ENCODE data around the gene UBE2H.

Gene UBE2H

DNA sequence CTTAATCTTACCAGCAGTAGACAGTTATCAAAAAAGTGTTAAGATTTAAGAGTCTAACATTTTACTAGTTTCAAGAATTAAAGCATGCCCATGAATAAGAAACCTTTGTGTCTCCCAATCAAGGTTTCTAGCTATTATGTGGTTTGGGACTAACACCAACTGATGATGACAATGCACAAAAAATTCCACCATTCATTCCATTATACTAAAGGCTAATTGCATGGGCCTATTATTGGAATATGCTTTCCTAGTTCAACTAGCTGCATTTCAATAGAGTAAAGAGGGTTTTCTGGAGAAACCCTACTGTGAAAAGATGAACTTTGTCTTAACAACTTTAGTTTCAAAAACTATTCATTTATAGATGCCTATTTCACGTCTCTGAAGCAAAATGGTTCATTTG, 44.6 kb downstream of the UBE2H start:
- no peak overlapping the region for H3K9ac ChIP-seq (ENCODE audit: low read length)
- H3K27ac ChIP-seq (ENCODE audit: low read depth, low read length) = no peak overlapping the region
- no peaks in the 10 kb centered on the region for H3K9me3 ChIP-seq (ENCODE audit: insufficient read depth, low read length)
- no peaks in the 10 kb centered on the region for H3F3A ChIP-seq (ENCODE audit: insufficient read depth)
- H3K4me2 ChIP-seq (ENCODE audit: low read depth, low read length, poor library complexity, severe bottlenecking) = no peak overlapping the region
- no peaks in the 10 kb centered on the region for H3K79me2 ChIP-seq (ENCODE audit: insufficient read depth, low read length)
- H4K20me1 ChIP-seq (ENCODE audit: low read depth, low read length) = no peaks in the 10 kb centered on the region
- H3K9me2 ChIP-seq (replicated peaks; ENCODE audit: insufficient read depth, low read length) = no peaks in the 10 kb centered on the region
- H3K4me3 ChIP-seq (ENCODE audit: insufficient read depth, low read length, poor library complexity, severe bottlenecking) = no peak overlapping the region
- H3K36me3 ChIP-seq (ENCODE audit: low read length) = no peaks in the 10 kb centered on the region
- TF ChIP-seq EZH2phosphoT487 (conservative IDR thresholded peaks at IDR 0.05; ENCODE audit: low read length) = no peak
- TF ChIP-seq, protein P1, sequence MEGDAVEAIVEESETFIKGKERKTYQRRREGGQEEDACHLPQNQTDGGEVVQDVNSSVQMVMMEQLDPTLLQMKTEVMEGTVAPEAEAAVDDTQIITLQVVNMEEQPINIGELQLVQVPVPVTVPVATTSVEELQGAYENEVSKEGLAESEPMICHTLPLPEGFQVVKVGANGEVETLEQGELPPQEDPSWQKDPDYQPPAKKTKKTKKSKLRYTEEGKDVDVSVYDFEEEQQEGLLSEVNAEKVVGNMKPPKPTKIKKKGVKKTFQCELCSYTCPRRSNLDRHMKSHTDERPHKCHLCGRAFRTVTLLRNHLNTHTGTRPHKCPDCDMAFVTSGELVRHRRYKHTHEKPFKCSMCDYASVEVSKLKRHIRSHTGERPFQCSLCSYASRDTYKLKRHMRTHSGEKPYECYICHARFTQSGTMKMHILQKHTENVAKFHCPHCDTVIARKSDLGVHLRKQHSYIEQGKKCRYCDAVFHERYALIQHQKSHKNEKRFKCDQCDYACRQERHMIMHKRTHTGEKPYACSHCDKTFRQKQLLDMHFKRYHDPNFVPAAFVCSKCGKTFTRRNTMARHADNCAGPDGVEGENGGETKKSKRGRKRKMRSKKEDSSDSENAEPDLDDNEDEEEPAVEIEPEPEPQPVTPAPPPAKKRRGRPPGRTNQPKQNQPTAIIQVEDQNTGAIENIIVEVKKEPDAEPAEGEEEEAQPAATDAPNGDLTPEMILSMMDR (IDR thresholded peaks at IDR 0.05; ENCODE audit: insufficient read depth, low read length, poor library complexity, severe bottlenecking) = no peak
- H3K27me3 ChIP-seq (ENCODE audit: low read length) = no peaks in the 10 kb centered on the region
- no peak overlapping the region for H2AFZ ChIP-seq (ENCODE audit: low read depth, low read length, severe bottlenecking)

DNA sequence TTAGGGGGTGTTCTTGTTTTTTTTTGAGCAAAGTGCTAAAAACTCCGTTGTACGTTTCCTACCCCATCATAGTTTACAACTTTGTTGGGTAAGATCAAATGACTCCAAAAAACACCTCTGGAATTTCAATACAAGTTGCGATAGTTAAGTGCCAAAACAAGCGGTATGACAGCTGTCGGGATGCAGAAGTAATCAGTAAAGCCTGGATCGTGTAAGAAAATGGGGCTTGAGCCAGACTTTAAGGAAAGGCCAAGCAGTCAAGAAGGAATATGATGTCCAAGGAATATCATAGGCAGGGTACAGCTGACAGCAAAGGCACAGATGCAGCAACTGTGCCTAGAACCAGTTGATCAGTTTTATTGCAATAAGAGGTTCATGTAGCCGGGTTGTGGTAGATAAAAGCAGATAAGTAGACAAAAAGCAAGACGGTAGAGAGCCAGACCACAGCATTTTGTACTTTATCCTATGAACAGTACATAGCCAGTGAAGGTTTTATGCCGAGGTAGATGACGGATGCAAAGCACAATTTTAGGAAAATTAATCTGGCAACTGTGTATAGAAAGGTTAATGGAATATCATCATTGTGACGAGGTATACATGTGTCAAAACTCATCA, 45.5 kb downstream of the UBE2H start:
- Histone ChIP-seq H3K27ac (ENCODE audit: low read depth, low read length) (no peak overlapping the region), H4K20me1 (ENCODE audit: low read depth, low read length) (no peaks in the 10 kb centered on the region), H3K36me3 (ENCODE audit: low read length) (no peaks in the 10 kb centered on the region), H3K9me2 (replicated peaks; ENCODE audit: insufficient read depth, low read length) (no peaks in the 10 kb centered on the region), H3K79me2 (ENCODE audit: insufficient read depth, low read length) (no peaks in the 10 kb centered on the region), H3K9me3 (ENCODE audit: insufficient read depth, low read length) (no peaks in the 10 kb centered on the region), H3K4me3 (ENCODE audit: insufficient read depth, low read length, poor library complexity, severe bottlenecking) (no peak overlapping the region), H3K27me3 (ENCODE audit: low read length) (no peaks in the 10 kb centered on the region), H3K4me2 (ENCODE audit: low read depth, low read length, poor library complexity, severe bottlenecking) (no peak overlapping the region), H3F3A (ENCODE audit: insufficient read depth) (no peaks in the 10 kb centered on the region), H2AFZ (ENCODE audit: low read depth, low read length, severe bottlenecking) (no peak overlapping the region), H3K9ac (ENCODE audit: low read length) (no peak overlapping the region)
- TF ChIP-seq, protein P1 (IDR thresholded peaks at IDR 0.05; ENCODE audit: insufficient read depth, low read length, poor library complexity, severe bottlenecking) = no peak
- no peak for TF ChIP-seq EZH2phosphoT487 (conservative IDR thresholded peaks at IDR 0.05; ENCODE audit: low read length)

DNA sequence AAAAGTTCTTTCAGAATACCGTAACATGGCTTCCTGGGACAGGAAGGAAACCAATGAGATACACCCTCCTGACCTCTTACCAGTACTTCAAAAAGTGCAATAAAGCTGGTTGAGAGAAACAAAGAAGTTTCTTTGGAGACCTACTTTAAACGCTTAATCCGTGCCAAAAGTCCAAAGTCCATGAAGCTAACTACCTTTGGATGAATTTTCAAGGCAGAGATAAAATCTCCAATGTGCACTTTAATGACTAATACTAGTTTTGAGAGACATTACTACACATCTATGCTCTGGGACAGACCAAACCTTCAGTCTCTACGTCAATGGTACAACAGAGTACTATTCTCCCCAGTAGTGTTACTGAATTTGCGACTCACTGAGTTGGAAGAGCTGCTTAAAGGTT, 46.1 kb downstream of the UBE2H start:
- no peak overlapping the region for H3K27ac ChIP-seq (ENCODE audit: low read depth, low read length)
- TF ChIP-seq EZH2phosphoT487 (conservative IDR thresholded peaks at IDR 0.05; ENCODE audit: low read length) = no peak
- TF ChIP-seq, protein P1 (IDR thresholded peaks at IDR 0.05; ENCODE audit: insufficient read depth, low read length, poor library complexity, severe bottlenecking) = no peak
- H3K79me2 ChIP-seq (ENCODE audit: insufficient read depth, low read length) = no peaks in the 10 kb centered on the region
- H3K4me2 ChIP-seq (ENCODE audit: low read depth, low read length, poor library complexity, severe bottlenecking) = no peak overlapping the region
- no peaks in the 10 kb centered on the region for H3K9me3 ChIP-seq (ENCODE audit: insufficient read depth, low read length)
- no peaks in the 10 kb centered on the region for H3K9me2 ChIP-seq (replicated peaks; ENCODE audit: insufficient read depth, low read length)
- no peaks in the 10 kb centered on the region for H3K27me3 ChIP-seq (ENCODE audit: low read length)
- H4K20me1 ChIP-seq (ENCODE audit: low read depth, low read length) = no peaks in the 10 kb centered on the region
- H3K36me3 ChIP-seq (ENCODE audit: low read length) = no peaks in the 10 kb centered on the region
- H3K9ac ChIP-seq (ENCODE audit: low read length) = no peak overlapping the region
- no peak overlapping the region for H2AFZ ChIP-seq (ENCODE audit: low read depth, low read length, severe bottlenecking)
- H3K4me3 ChIP-seq (ENCODE audit: insufficient read depth, low read length, poor library complexity, severe bottlenecking) = no peak overlapping the region
- no peaks in the 10 kb centered on the region for H3F3A ChIP-seq (ENCODE audit: insufficient read depth)
